Measurements from ENCODE around the gene CARD9. TPM values are rescaled to one million over a fixed set of nuclear protein-coding genes. Genes with fewer than 3 reads are reported as not detected.

The CARD9 gene
- total RNA-seq, 1 donor from 2014 or later = 4.3 TPM

DNA sequence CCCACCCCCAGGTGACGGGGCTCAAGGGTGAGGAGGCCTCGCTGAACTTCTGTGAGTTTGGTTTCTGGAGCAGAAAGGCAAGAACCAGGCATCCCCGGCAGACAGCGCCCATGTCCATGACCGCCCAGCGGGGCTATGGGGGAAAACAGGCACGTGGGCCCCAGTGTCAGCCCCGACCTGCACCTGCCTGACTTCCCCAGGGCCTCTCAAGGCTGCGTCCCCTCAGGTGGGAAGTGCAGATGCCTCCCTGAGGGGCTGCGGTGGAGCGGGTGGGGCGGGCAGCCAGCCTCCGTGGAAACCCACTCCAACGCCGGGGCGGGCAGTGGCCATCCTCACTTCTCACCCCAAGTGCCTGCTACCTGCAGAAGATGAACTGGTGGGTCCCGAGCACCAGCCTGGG is 6.9 kb upstream of the CARD9 start:
- no peak for DNase-seq

GRCh38 chr9:136379891-136380290 is 6.4 kb upstream of the CARD9 start:
- DNase-seq = no peak

DNA sequence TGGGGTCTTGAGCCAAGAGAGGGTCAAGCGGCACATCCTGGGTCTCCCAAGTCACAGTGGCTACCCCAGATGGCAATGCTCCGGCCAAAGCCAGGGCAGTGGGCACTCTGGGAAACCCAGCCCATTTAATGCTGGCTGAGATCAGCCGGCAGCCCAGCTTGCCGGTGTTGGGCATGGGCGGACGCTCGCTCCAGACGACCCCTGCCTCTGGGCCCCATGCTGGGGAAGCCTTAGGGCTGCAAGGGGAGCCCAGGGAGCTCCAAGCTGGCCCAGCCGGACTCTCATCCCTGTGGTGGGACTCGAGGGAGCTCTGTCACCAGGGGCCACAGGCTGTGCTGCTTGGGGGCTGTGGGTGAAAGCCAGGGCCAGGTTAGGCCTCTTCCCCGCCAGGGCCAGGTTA is 5.9 kb upstream of the CARD9 start:
- no peak for DNase-seq

DNA sequence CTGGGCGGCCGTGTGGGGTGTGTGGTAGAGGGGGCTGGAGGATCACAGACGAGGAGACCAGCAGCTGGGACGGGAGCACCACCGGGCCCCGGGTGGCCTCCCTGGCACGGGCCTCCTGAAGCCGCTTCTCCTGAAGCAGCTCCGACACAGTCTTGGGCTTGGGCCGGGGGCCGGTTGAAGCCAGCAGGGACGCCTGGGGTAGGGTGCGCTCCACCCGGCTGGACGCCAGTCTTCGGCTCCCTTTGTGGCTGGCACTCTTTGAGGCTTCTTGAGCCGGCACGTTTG is 5.5 kb upstream of the CARD9 start:
- DNase-seq = no peak

- DNase-seq = no peak
These were observed 4.9 kb upstream of the CARD9 start for GRCh38 chr9:136378170-136379002.

DNA sequence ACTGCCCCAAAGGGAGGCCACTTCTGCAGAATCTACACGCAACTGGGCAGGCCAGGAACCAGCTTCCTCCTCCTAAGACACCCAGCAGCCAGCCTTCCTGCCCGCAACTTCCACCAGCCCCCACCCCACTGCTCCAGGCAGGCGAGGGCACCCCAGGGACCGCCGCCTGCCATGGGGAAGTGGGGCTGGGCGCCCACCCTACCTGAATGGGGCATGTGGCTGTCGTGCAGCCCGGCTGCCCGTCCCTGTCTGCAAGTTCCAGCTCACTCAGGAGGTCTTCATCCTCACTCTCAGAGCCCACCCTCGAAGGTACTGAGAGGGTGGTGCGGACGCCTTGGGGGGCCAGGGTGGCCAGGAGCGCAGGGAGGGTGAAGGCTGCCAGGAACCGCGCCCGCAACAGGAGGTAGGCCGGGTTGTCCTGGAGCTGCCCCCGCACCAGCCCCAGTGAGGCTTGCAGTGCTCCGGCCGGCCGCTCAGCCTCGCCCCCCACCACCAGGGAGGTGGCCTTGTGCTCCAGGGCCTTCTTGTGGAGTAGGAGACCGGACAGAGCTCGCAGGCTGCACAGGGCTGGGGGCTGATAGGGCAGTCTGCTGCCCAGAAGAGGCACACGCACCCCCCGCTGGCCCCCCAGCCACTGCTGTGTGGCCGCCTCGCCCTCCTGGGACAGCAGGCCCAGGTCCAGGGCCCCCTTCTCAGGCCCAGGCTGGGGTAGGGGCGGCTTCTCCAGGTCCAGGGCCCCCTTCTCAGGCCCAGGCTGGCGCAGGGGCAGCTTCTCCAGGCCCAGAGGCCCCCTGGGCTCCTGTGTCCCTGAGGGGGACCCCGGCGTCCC is 4.1 kb upstream of the CARD9 start:
- DNase-seq = no peak

- no peak for DNase-seq
These were observed 3.0 kb upstream of the CARD9 start for GRCh38 chr9:136376457-136376856.

- no peak for DNase-seq
These were observed 1.6 kb upstream of the CARD9 start for GRCh38 chr9:136375096-136375495.

GRCh38 chr9:136374183-136374575 is 710 bp upstream of the CARD9 start:
- no peak for DNase-seq

GRCh38 chr9:136372561-136373299 is 739 bp downstream of the CARD9 start:
- DNase-seq = no peak

DNA sequence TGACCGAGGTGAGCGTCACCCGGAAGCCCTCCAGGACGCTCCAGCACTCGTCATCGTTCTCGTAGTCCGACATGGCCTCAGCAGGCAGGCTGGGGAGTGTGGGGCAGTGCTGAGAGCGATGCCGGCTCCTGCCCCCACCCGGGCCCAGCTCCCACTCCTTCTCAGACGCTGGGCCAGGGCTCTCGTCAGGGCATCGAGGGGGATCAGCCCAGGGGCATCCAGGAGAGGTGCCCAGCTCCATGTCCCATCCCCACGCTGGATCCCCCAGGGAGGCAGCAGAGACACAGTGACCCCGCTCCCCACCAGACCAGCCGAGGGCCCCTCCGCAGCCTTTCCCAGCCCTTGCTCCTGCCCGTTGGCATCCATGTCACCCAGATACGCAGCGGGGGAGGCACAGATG is 1.5 kb downstream of the CARD9 start:
- no peak for DNase-seq

- no peak for DNase-seq
These were observed 2.0 kb downstream of the CARD9 start for GRCh38 chr9:136371533-136371880.

- DNase-seq = no peak
These were observed 2.6 kb downstream of the CARD9 start for GRCh38 chr9:136370687-136371532.

DNA sequence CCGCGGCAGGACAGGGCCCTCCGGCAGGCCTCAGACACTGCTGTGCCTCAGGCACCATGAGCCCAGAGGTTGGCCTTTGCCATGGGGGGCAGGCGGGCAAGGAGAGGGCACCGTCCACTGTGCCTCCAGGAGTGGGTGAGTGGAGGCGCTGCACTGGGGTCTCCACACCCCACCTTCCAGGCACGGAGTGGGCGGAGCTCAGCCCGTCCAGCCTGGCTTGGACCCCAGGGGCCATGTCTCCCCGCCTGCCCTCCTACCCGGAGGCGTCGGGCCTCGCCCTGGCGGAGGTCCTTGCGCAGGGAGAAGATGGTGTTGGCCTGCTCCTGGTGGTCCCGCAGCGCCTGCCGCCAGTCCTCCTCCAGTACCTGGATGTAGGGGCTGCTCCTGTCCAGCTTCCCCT is 3.4 kb downstream of the CARD9 start:
- DNase-seq = no peak

- DNase-seq = no peak
These were observed 5.3 kb downstream of the CARD9 start for GRCh38 chr9:136368190-136368589.

- DNase-seq = no peak
These were observed 5.9 kb downstream of the CARD9 start for GRCh38 chr9:136367296-136368145.

- no peak for DNase-seq
These were observed 6.6 kb downstream of the CARD9 start for GRCh38 chr9:136366826-136367225.

- DNase-seq = no peak
These were observed 7.7 kb downstream of the CARD9 start for GRCh38 chr9:136365775-136366222.

- no peak for DNase-seq
These were observed 8.3 kb downstream of the CARD9 start for GRCh38 chr9:136364942-136365774.
